ENCODE results near the gene TANK. TPM values are rescaled to one million over a fixed set of nuclear protein-coding genes. Genes with fewer than 3 reads are reported as not detected.

The TANK gene, protein sequence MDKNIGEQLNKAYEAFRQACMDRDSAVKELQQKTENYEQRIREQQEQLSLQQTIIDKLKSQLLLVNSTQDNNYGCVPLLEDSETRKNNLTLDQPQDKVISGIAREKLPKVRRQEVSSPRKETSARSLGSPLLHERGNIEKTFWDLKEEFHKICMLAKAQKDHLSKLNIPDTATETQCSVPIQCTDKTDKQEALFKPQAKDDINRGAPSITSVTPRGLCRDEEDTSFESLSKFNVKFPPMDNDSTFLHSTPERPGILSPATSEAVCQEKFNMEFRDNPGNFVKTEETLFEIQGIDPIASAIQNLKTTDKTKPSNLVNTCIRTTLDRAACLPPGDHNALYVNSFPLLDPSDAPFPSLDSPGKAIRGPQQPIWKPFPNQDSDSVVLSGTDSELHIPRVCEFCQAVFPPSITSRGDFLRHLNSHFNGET
- total RNA-seq (2021; ENCODE audit: unreplicated experiment) (52.5 TPM), Bru-seq, nascent RNA (percentile 92 among the genes with signal in this experiment), BruChase-seq, experiment 1, labeled RNA remaining after a 6-hour chase (percentile 74 among the genes with signal in this experiment), BruChase-seq, experiment 2, labeled RNA remaining after a 2-hour chase (percentile 79 among the genes with signal in this experiment)
- 20.7 and 34.5 TPM in 2 replicates for polyA plus RNA-seq (2012)
- long read RNA-seq, transcript TANK-202 (8 exons, 2,171 nt) = major isoform, 15 of 44 reads
- long read RNA-seq, transcript TANK-201 (8 exons, 2,152 nt) = minor isoform, 6 of 44 reads
- long read RNA-seq, partial matches to known transcripts = 3 of 44 reads
- long read RNA-seq, other reads (novel, unspliced or antisense) = 20 of 44 reads

DNA sequence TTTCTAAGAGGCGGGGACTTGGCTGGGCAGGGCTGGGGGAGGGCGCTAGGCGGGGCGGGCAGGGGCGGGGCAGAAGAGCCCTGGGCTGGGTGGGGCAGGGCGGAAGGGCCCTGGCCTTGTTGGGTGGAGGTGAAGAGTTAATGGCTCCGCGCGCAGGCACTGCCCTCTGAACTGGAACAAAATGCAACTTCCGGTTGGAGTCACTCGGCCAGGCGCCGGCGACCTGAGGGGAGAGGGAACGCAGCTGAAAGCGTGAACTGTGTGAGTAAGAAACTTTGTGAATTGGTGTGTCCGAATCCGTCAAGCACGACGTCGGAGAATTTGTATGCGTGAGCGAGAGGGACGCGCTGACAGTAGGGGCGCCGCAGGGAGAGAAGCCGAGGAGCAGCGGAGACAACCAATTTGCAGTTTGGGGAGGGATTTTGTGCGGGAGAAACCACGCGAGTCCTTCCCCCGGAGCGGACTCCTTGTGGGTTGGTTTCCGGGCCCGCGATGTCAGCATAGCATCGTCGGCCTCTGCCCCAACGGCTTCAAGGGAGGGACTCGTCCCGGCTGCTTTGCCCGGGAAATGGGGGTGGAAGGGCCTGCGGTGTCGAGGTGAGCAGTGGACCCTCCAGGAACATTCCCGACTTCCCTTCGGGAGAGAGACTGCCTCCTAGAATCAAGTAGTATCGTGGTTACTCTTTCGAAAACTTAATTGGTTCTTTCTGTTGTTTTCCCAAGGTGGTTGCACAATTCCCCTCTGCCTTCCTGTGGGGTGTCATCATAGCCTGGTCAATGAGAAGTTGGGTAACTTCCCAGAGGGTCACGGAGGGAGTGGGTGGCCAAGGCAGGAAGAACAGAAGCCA is at the start of gene TANK:
TANK (plus strand) TSS at position 203 of the 848 bp plus-strand sequence. CDS start 19,235 bp downstream, outside the sequence.
- ATAC-seq (peak; percentile 93), DNase-seq (ENCODE audit: low read depth, low spot score) (peak; percentile 92)
- CTCF ChIA-PET = no interaction called here
- intact Hi-C loops (cut with micrococcal nuclease) = no loop called here
- TSS peak; percentile 93 for BruUV-seq (replicated peaks)
- peak within 1 kb of the TSS; percentile 90 to 96 for H3K4me3 ChIP-seq (replicated peaks in 1 of 2; ENCODE audit: low read depth in 1 of 2, low read length in 2 of 2)
- peak within 1 kb of the TSS; percentile 89 for H3K27ac ChIP-seq (ENCODE audit: low read depth, low read length)
- peaks cover 14 to 15% of the 10 kb centered on the region in 2 experiments; a peak in 3 of 4 replicates for H3K36me3 ChIP-seq (ENCODE audit: control insufficient read depth in 1 of 2, insufficient read depth in 2 of 2, low read length in 2 of 2)
- RAD21 ChIA-PET (ENCODE audit: low non-redundant PET in 1 of 2, low total read pairs in 2 of 2, uncharacterized antibody in 2 of 2, unreplicated experiment in 2 of 2) = no interaction called here
- H3K9ac ChIP-seq (ENCODE audit: low read length) = peak within 1 kb of the TSS; percentile 95
- peaks cover 51% of the 10 kb centered on the region for H3K79me2 ChIP-seq (ENCODE audit: insufficient read depth, low read length)
- peak within 1 kb of the TSS; percentile 72 for H2AFZ ChIP-seq (ENCODE audit: low read depth, low read length, poor library complexity, severe bottlenecking)
- H3K4me2 ChIP-seq (ENCODE audit: low read length) = peak within 1 kb of the TSS; percentile 89
- no peaks in the 10 kb centered on the region for H4K20me1 ChIP-seq (ENCODE audit: insufficient read depth)
- peaks cover 44% of the 10 kb centered on the region in 2 experiments for H3K4me1 ChIP-seq (ENCODE audit: control insufficient read depth in 1 of 2, insufficient read depth in 2 of 2, low read length in 2 of 2)
- no peaks in the 10 kb centered on the region for H3K9me2 ChIP-seq (ENCODE audit: insufficient read depth)
- POLR2A ChIA-PET = no interaction called here
- no peaks in the 10 kb centered on the region for H3K9me3 ChIP-seq (ENCODE audit: control insufficient read depth in 1 of 2, insufficient read depth in 1 of 2, low read depth in 1 of 2, low read length in 2 of 2)
- H3K27me3 ChIP-seq (ENCODE audit: insufficient read depth, low read length) = no peaks in the 10 kb centered on the region
- TF ChIP-seq POLR2A (IDR thresholded peaks at IDR 0.05; ENCODE audit: borderline replicate concordance, extremely low read depth, insufficient read depth, insufficient read length) = peak; percentile 90
- TF ChIP-seq, protein P1, sequence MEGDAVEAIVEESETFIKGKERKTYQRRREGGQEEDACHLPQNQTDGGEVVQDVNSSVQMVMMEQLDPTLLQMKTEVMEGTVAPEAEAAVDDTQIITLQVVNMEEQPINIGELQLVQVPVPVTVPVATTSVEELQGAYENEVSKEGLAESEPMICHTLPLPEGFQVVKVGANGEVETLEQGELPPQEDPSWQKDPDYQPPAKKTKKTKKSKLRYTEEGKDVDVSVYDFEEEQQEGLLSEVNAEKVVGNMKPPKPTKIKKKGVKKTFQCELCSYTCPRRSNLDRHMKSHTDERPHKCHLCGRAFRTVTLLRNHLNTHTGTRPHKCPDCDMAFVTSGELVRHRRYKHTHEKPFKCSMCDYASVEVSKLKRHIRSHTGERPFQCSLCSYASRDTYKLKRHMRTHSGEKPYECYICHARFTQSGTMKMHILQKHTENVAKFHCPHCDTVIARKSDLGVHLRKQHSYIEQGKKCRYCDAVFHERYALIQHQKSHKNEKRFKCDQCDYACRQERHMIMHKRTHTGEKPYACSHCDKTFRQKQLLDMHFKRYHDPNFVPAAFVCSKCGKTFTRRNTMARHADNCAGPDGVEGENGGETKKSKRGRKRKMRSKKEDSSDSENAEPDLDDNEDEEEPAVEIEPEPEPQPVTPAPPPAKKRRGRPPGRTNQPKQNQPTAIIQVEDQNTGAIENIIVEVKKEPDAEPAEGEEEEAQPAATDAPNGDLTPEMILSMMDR (IDR thresholded peaks at IDR 0.05 in 2 of 3, conservative IDR thresholded peaks at IDR 0.05 in 1 of 3; ENCODE audit: borderline replicate concordance in 1 of 3, insufficient read depth in 1 of 3, low read depth in 2 of 3, low read length in 2 of 3) = no peak
- TF ChIP-seq ELF1 (IDR thresholded peaks at IDR 0.05; ENCODE audit: borderline replicate concordance, low read depth) = peak; percentile 74
- TF ChIP-seq CEBPB (IDR thresholded peaks at IDR 0.05; ENCODE audit: low read depth) = peak; percentile 94
- TF ChIP-seq, protein P2, sequence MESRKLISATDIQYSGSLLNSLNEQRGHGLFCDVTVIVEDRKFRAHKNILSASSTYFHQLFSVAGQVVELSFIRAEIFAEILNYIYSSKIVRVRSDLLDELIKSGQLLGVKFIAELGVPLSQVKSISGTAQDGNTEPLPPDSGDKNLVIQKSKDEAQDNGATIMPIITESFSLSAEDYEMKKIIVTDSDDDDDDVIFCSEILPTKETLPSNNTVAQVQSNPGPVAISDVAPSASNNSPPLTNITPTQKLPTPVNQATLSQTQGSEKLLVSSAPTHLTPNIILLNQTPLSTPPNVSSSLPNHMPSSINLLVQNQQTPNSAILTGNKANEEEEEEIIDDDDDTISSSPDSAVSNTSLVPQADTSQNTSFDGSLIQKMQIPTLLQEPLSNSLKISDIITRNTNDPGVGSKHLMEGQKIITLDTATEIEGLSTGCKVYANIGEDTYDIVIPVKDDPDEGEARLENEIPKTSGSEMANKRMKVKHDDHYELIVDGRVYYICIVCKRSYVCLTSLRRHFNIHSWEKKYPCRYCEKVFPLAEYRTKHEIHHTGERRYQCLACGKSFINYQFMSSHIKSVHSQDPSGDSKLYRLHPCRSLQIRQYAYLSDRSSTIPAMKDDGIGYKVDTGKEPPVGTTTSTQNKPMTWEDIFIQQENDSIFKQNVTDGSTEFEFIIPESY (IDR thresholded peaks at IDR 0.05; ENCODE audit: extremely low read depth, insufficient replicate concordance, low read length) = peak; percentile 14
- TF ChIP-seq POLR2AphosphoS5 (IDR thresholded peaks at IDR 0.05; ENCODE audit: low read depth, low read length) = peak; percentile 94
- TF ChIP-seq ZNF274 (IDR thresholded peaks at IDR 0.05; ENCODE audit: low read depth, low read length) = no peak
- no peak for TF ChIP-seq RAD21 (IDR thresholded peaks at IDR 0.05; ENCODE audit: low read depth)
- no peak for TF ChIP-seq CBX3 (IDR thresholded peaks at IDR 0.05; ENCODE audit: low read depth)
- no peak; the same call in 1 of the 2 replicates for TF ChIP-seq JUND (IDR thresholded peaks at IDR 0.05)
- peak; percentile 78; the same call in 1 of the 2 replicates for TF ChIP-seq SRF (IDR thresholded peaks at IDR 0.05; ENCODE audit: low read depth)
- peak; percentile 85; the same call in 1 of the 2 replicates for TF ChIP-seq SIN3A (IDR thresholded peaks at IDR 0.05; ENCODE audit: low read depth)
- no peak for TF ChIP-seq EZH2phosphoT487 (IDR thresholded peaks at IDR 0.05; ENCODE audit: borderline replicate concordance)
- peak; percentile 68 for TF ChIP-seq SP1 (IDR thresholded peaks at IDR 0.05; ENCODE audit: low read depth)
- TF ChIP-seq, protein P3, sequence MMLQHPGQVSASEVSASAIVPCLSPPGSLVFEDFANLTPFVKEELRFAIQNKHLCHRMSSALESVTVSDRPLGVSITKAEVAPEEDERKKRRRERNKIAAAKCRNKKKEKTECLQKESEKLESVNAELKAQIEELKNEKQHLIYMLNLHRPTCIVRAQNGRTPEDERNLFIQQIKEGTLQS (IDR thresholded peaks at IDR 0.05) = no peak

Data from HCT116 (cell line).